DOHH2 (cell line): ENCODE results near the gene IYD.

ENCODE experiments used
- H3F3A ChIP-seq: fragments of 200-600 bp; sonication (generic), shearing (Covaris generic); 2 replicates; pipeline ENCODE4 v1.6.0; 2016; ENCODE audit warnings: antibody characterized with exemption, mild to moderate bottlenecking; ENCODE audit not compliant: control insufficient read depth, insufficient read depth
- H3K27ac ChIP-seq: fragments of 200-600 bp; sonication (generic); 2 replicates; pipeline ENCODE4 v1.5.1; 2014; ENCODE audit warnings: low read depth, mild to moderate bottlenecking, low read length, moderate library complexity
- H3K27me3 ChIP-seq: fragments of 200-600 bp; sonication (generic); 2 replicates; pipeline ENCODE4 v1.6.1; 2014; ENCODE audit warnings: mild to moderate bottlenecking, low read length, mixed read lengths; ENCODE audit not compliant: control insufficient read depth
- H3K36me3 ChIP-seq: fragments of 200-600 bp; sonication (generic); 2 replicates; pipeline ENCODE4 v1.6.1; 2014; ENCODE audit warnings: mild to moderate bottlenecking, low read length, moderate library complexity, mixed read lengths; ENCODE audit not compliant: control insufficient read depth
- H3K4me1 ChIP-seq: fragments of 200-600 bp; sonication (generic); 2 replicates; pipeline ENCODE4 v1.6.1; 2014; ENCODE audit warnings: mild to moderate bottlenecking, low read length, mixed read lengths; ENCODE audit not compliant: control insufficient read depth
- H3K4me2 ChIP-seq: fragments of 200-600 bp; sonication (generic); 2 replicates; pipeline ENCODE4 v1.6.0; 2014; ENCODE audit warnings: mild to moderate bottlenecking, low read length, moderate library complexity
- H3K4me3 ChIP-seq: fragments of 200-600 bp; sonication (generic); 2 replicates; pipeline ENCODE4 v1.5.1; 2014; ENCODE audit warnings: mild to moderate bottlenecking, low read length, mixed read lengths
- H3K79me2 ChIP-seq: fragments of 200-600 bp; sonication (generic); 2 replicates; pipeline ENCODE4 v1.6.1; 2014; ENCODE audit warnings: mild to moderate bottlenecking, low read length, mixed read lengths; ENCODE audit not compliant: control insufficient read depth
- H3K9me2 ChIP-seq: fragments of 200-600 bp; sonication (generic); replicated peaks from 2 replicates; pipeline ENCODE4 v1.6.1; 2014; ENCODE audit warnings: mild to moderate bottlenecking, low read length, mixed read lengths; ENCODE audit not compliant: control insufficient read depth
- H3K9me3 ChIP-seq: fragments of 200-600 bp; sonication (generic); 2 replicates; pipeline ENCODE4 v1.6.1; 2014; ENCODE audit warnings: antibody characterized with exemption, low read length, mixed read lengths; ENCODE audit not compliant: control insufficient read depth, insufficient read depth
- H4K20me1 ChIP-seq: fragments of 200-600 bp; sonication (generic); 2 replicates; pipeline ENCODE4 v1.6.0; 2014; ENCODE audit warnings: low read depth, mild to moderate bottlenecking, antibody characterized with exemption, low read length, moderate library complexity; ENCODE audit not compliant: control insufficient read depth, insufficient read depth
- CTCF ChIP-seq: fragments of 200-600 bp; sonication (generic); IDR thresholded peaks from one replicate; pipeline ENCODE4 v1.5.1; 2014; ENCODE audit warnings: antibody characterized with exemption, mild to moderate bottlenecking, low read depth, low read length; ENCODE audit not compliant: poor library complexity, severe bottlenecking
- EZH2phosphoT487 ChIP-seq: fragments of 200-600 bp; sonication (generic); IDR thresholded peaks from 2 replicates; pipeline ENCODE4 v1.6.1; 2017; ENCODE audit warnings: borderline replicate concordance, mild to moderate bottlenecking, antibody characterized with exemption, low read length, moderate library complexity, mixed read lengths

IYD gene

GRCh38 chr6:150368762-150369161 lies at the start of gene IYD:
TSS of gene IYD (plus strand) at chr6:150369012. CDS start at chr6:150369032, 20 bp downstream.
- no peaks in the 10 kb centered on the region for H3K79me2 ChIP-seq
- H3K36me3 ChIP-seq: no peaks in the 10 kb centered on the region
- no peak within 1 kb of the TSS for H3K27ac ChIP-seq
- no peaks in the 10 kb centered on the region for H4K20me1 ChIP-seq
- H3K4me2 ChIP-seq: no peak within 1 kb of the TSS
- H3F3A ChIP-seq: no peaks in the 10 kb centered on the region
- H3K9me3 ChIP-seq: no peaks in the 10 kb centered on the region
- H3K27me3 ChIP-seq: peaks cover 10% of the 10 kb centered on the region
- H3K4me3 ChIP-seq: no peak within 1 kb of the TSS
- TF ChIP-seq EZH2phosphoT487 (no peak), CTCF (no peak)
- H3K4me1 ChIP-seq: no peaks in the 10 kb centered on the region
- no peaks in the 10 kb centered on the region for H3K9me2 ChIP-seq

GRCh38 chr6:150319924-150320323 lies 48.9 kb upstream of the IYD start:
- H3K79me2 ChIP-seq: no peaks in the 10 kb centered on the region
- no peak for TF ChIP-seq CTCF
- TF ChIP-seq EZH2phosphoT487: no peak
- H3K9me2 ChIP-seq: no peaks in the 10 kb centered on the region
- H3F3A ChIP-seq: no peaks in the 10 kb centered on the region
- no peak overlapping the region for H3K27ac ChIP-seq
- H3K4me3 ChIP-seq: no peak overlapping the region
- H3K4me2 ChIP-seq: no peak overlapping the region
- no peaks in the 10 kb centered on the region for H3K9me3 ChIP-seq
- no peaks in the 10 kb centered on the region for H3K4me1 ChIP-seq
- peaks cover 23% of the 10 kb centered on the region for H3K27me3 ChIP-seq
- no peaks in the 10 kb centered on the region for H4K20me1 ChIP-seq
- no peaks in the 10 kb centered on the region for H3K36me3 ChIP-seq

GRCh38 chr6:150320442-150320841 lies 48.4 kb upstream of the IYD start:
- Histone ChIP-seq H3F3A (no peaks in the 10 kb centered on the region), H3K27me3 (peaks cover 23% of the 10 kb centered on the region), H3K4me2 (no peak overlapping the region), H3K4me1 (no peaks in the 10 kb centered on the region), H3K4me3 (no peak overlapping the region), H3K79me2 (no peaks in the 10 kb centered on the region), H4K20me1 (no peaks in the 10 kb centered on the region), H3K27ac (no peak overlapping the region), H3K9me2 (no peaks in the 10 kb centered on the region), H3K36me3 (no peaks in the 10 kb centered on the region), H3K9me3 (no peaks in the 10 kb centered on the region)
- TF ChIP-seq CTCF (no peak), EZH2phosphoT487 (no peak)

- no peak overlapping the region for H3K27ac ChIP-seq
- H3K4me2 ChIP-seq: no peak overlapping the region
- H3K9me2 ChIP-seq: no peaks in the 10 kb centered on the region
- no peaks in the 10 kb centered on the region for H3K9me3 ChIP-seq
- H3K4me1 ChIP-seq: no peaks in the 10 kb centered on the region
- H3K36me3 ChIP-seq: no peaks in the 10 kb centered on the region
- H3K27me3 ChIP-seq: peaks cover 23% of the 10 kb centered on the region
- no peaks in the 10 kb centered on the region for H3F3A ChIP-seq
- H3K4me3 ChIP-seq: no peak overlapping the region
- H3K79me2 ChIP-seq: no peaks in the 10 kb centered on the region
- no peaks in the 10 kb centered on the region for H4K20me1 ChIP-seq
- no peak for TF ChIP-seq CTCF
- 0 out of 2 replicates have a peak, but pooled peaks have one; percentile 64 for TF ChIP-seq EZH2phosphoT487
Observed at GRCh38 chr6:150322466-150322871, 46.3 kb upstream of the IYD start.
